Measurements from ENCODE around the gene RIC1. TPM values are rescaled to one million over a fixed set of nuclear protein-coding genes. Genes with fewer than 3 reads are reported as not detected.
"Not testable (repeated sequence)": the region's sequence is repeated elsewhere in the genome, so short reads cannot be mapped to it uniquely, and the experiment has no call there.

Gene RIC1
- total RNA-seq, 8 experiments from 2014 or later: 11.3 to 51.7 (median 20.2) TPM

- no peak for ATAC-seq (replicated peaks in 6 of 8)
- Histone ChIP-seq H3K4me1 (replicated peaks in 1 of 2) (no peaks in the 10 kb centered on the region), H3K4me3 (no peak overlapping the region), H3K27ac (no peak overlapping the region)
- in situ Hi-C loops (cut with MboI; ENCODE audit: low pct_unique_long_range_greater_than_20kb in 2 of 9, low sequenced_read_pairs in 9 of 9, unreplicated experiment in 9 of 9): no loop called here
- WGBS, 10 experiments: 60 to 100% (median 100%) methylated on average over 1 to 2 of the region's 5 CpGs; no CpG with 5 or more reads in 2 of the 10 experiments
Measured at GRCh38 chr9:5789489-5789888, 160.6 kb downstream of the RIC1 start.

DNA sequence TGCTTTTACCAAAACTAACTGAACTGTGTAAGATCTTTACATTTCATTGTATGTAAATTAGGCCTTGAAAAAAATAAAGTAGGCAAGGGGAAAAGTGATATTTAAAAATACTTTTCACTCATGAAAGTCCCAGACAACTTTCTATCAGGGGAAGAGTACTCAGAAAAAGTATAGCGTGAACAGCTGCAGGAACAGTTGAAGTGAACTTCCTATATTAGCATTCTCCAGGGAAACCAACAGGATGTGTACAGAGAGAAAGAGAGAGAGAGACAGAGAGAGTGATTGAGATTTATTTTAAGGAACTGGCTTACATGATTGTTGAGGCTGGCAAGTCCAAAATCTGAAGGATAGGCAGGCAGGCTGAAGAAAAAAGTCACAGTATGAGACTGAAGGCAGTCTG, 162.0 kb downstream of the RIC1 start:
- H3K4me3 ChIP-seq: no peak overlapping the region
- ATAC-seq (replicated peaks in 6 of 8): no peak
- in situ Hi-C loops (cut with MboI; ENCODE audit: low pct_unique_long_range_greater_than_20kb in 2 of 9, low sequenced_read_pairs in 9 of 9, unreplicated experiment in 9 of 9): no loop called here
- H3K4me1 ChIP-seq (replicated peaks in 1 of 2): no peaks in the 10 kb centered on the region
- WGBS, 10 experiments: 83 to 100% (median 83%) methylated on average over 1 of the region's 1 CpG; no CpG with 5 or more reads in 4 of the 10 experiments
- no peak overlapping the region for H3K27ac ChIP-seq

DNA sequence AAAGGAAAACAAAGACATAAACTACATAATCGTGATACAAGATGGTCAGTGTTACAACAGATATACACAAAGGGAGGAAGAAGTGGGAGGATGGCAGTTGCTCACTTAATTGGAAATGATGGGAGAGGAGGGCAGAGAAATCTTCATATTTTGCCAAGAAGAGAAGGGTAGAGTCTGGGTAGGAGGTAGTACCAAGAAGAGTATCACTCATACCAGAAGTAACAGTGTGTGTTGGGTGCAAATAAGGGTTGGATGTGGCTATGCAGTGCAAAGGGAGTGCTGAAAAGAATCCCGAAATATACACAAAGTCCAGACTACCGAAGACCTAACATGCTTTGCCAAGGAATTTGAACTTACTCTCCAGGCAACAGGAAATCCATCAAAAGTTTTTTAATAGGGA, 163.0 kb downstream of the RIC1 start:
- 81 to 100% (median 94%) methylated on average over 1 to 3 of the region's 3 CpGs; no CpG with 5 or more reads in 1 of the 10 experiments for WGBS, 10 experiments
- no peak for ATAC-seq (replicated peaks in 6 of 8)
- in situ Hi-C loops (cut with MboI; ENCODE audit: low pct_unique_long_range_greater_than_20kb in 2 of 9, low sequenced_read_pairs in 9 of 9, unreplicated experiment in 9 of 9): no loop called here
- no peaks in the 10 kb centered on the region for H3K4me1 ChIP-seq (replicated peaks in 1 of 2)
- H3K4me3 ChIP-seq: no peak overlapping the region
- H3K27ac ChIP-seq: no peak overlapping the region

GRCh38 chr9:5793812-5794211, 164.9 kb downstream of the RIC1 start:
- Histone ChIP-seq H3K27ac (no peak overlapping the region), H3K4me3 (no peak overlapping the region), H3K4me1 (replicated peaks in 1 of 2) (no peaks in the 10 kb centered on the region)
- WGBS, 10 experiments: 67 to 100% (median 100%) methylated on average over 1 of the region's 1 CpG; no CpG with 5 or more reads in 1 of the 10 experiments
- in situ Hi-C loops (cut with MboI; ENCODE audit: low pct_unique_long_range_greater_than_20kb in 2 of 9, low sequenced_read_pairs in 9 of 9, unreplicated experiment in 9 of 9): no loop called here
- ATAC-seq (replicated peaks in 6 of 8): no peak

- ATAC-seq (replicated peaks in 6 of 8): no peak
- in situ Hi-C loops (cut with MboI; ENCODE audit: low pct_unique_long_range_greater_than_20kb in 2 of 9, low sequenced_read_pairs in 9 of 9, unreplicated experiment in 9 of 9): no loop called here
- Histone ChIP-seq H3K27ac (no peak overlapping the region), H3K4me1 (replicated peaks in 1 of 2) (no peaks in the 10 kb centered on the region), H3K4me3 (no peak overlapping the region)
- WGBS, 10 experiments: 73 to 100% (median 92%) methylated on average over 1 to 2 of the region's 2 CpGs; no CpG with 5 or more reads in 3 of the 10 experiments
Measured at GRCh38 chr9:5796298-5796697, 167.4 kb downstream of the RIC1 start.

DNA sequence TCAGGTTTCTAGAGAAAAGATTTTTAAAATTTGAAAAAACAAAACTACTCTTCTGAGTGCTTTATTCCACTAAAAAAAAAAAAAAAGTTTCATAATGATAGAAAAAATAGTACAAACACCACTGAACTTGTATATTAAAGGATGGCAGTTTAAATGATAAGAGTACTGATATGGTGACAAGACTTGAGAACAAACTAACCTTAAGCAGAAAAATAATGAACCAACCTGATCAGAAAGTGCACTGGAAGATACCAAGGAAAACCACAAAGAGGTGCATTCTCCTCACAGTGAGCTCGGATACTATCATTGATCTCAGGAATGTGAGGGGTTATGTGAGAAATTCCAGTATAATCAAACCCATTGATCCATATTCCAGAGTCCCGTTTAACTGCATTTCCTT, 169.7 kb downstream of the RIC1 start:
- H3K4me1 ChIP-seq (replicated peaks in 1 of 2): no peaks in the 10 kb centered on the region
- no peak overlapping the region for H3K4me3 ChIP-seq
- no peak overlapping the region for H3K27ac ChIP-seq
- 42 to 100% (median 64%) methylated on average over 1 to 2 of the region's 2 CpGs; no CpG with 5 or more reads in 2 of the 10 experiments for WGBS, 10 experiments
- ATAC-seq (replicated peaks in 6 of 8): no peak
- in situ Hi-C loops (cut with MboI; ENCODE audit: low pct_unique_long_range_greater_than_20kb in 2 of 9, low sequenced_read_pairs in 9 of 9, unreplicated experiment in 9 of 9): no loop called here

GRCh38 chr9:5799314-5799713, 170.4 kb downstream of the RIC1 start:
- Histone ChIP-seq H3K4me1 (replicated peaks in 1 of 2) (no peaks in the 10 kb centered on the region), H3K27ac (no peak overlapping the region), H3K4me3 (peak overlapping the region in 1 of 5 donors; percentile 23)
- WGBS, 10 experiments: 3 to 100% (median 49%) methylated on average over 1 to 5 of the region's 5 CpGs; no CpG with 5 or more reads in 1 of the 10 experiments
- ATAC-seq (replicated peaks in 6 of 8): peak in 7 of 8 experiments; percentile 31 to 90 (median 78)
- in situ Hi-C loops (cut with MboI; ENCODE audit: low pct_unique_long_range_greater_than_20kb in 2 of 9, low sequenced_read_pairs in 9 of 9, unreplicated experiment in 9 of 9): no loop called here

DNA sequence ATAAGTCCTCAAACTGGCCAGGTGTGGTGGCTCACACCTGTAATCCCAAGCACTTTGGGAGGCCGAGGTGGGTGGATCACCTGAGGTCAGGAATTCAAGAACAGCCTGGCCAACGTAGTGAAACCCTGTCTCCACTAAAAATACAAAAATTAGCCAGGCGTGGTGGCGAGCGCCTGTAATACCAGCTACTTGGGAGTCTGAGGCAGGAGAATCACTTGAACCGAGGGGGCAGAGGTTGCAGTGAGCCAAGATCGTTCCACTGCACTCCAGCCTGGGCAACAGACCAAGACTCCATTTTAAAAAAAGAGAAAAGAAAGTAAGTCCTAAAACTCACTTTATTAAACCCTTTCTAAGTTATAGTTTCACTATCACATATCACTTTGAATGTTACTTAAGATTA, 171.5 kb downstream of the RIC1 start:
- WGBS, 10 experiments: 68 to 100% (median 95%) methylated on average over 1 to 7 of the region's 7 CpGs; no CpG with 5 or more reads in 2 of the 10 experiments
- H3K27ac ChIP-seq; in situ Hi-C loops (cut with MboI; ENCODE audit: low pct_unique_long_range_greater_than_20kb in 2 of 9, low sequenced_read_pairs in 9 of 9, unreplicated experiment in 9 of 9); ATAC-seq (replicated peaks in 6 of 8); H3K4me1 ChIP-seq (replicated peaks in 1 of 2); H3K4me3 ChIP-seq: not testable (repeated sequence)

GRCh38 chr9:5800969-5801738, 172.2 kb downstream of the RIC1 start:
- in situ Hi-C loops (cut with MboI; ENCODE audit: low pct_unique_long_range_greater_than_20kb in 2 of 9, low sequenced_read_pairs in 9 of 9, unreplicated experiment in 9 of 9): no loop called here
- ATAC-seq (replicated peaks in 6 of 8): peak in 1 of 8 experiments; percentile 21
- no peak overlapping the region for H3K4me3 ChIP-seq
- WGBS, 10 experiments: 81 to 100% (median 94%) methylated on average over 1 to 4 of the region's 4 CpGs; no CpG with 5 or more reads in 1 of the 10 experiments
- no peak overlapping the region for H3K27ac ChIP-seq
- no peaks in the 10 kb centered on the region for H3K4me1 ChIP-seq (replicated peaks in 1 of 2)

- no peak for ATAC-seq (replicated peaks in 6 of 8)
- Histone ChIP-seq H3K27ac (no peak overlapping the region), H3K4me1 (replicated peaks in 1 of 2) (no peaks in the 10 kb centered on the region), H3K4me3 (no peak overlapping the region)
- 80 to 100% (median 89%) methylated on average over 2 to 3 of the region's 3 CpGs; no CpG with 5 or more reads in 5 of the 10 experiments for WGBS, 10 experiments
- in situ Hi-C loops (cut with MboI; ENCODE audit: low pct_unique_long_range_greater_than_20kb in 2 of 9, low sequenced_read_pairs in 9 of 9, unreplicated experiment in 9 of 9): no loop called here
Measured at GRCh38 chr9:5801739-5802113, 172.8 kb downstream of the RIC1 start.

GRCh38 chr9:5805478-5805877, 176.6 kb downstream of the RIC1 start:
- WGBS, 10 experiments: 92 to 100% (median 100%) methylated on average over 1 to 3 of the region's 3 CpGs
- in situ Hi-C loops (cut with MboI; ENCODE audit: low pct_unique_long_range_greater_than_20kb in 2 of 9, low sequenced_read_pairs in 9 of 9, unreplicated experiment in 9 of 9): no loop called here
- no peak for ATAC-seq (replicated peaks in 6 of 8)
- Histone ChIP-seq H3K4me3 (no peak overlapping the region), H3K4me1 (replicated peaks in 1 of 2) (no peaks in the 10 kb centered on the region), H3K27ac (no peak overlapping the region)

DNA sequence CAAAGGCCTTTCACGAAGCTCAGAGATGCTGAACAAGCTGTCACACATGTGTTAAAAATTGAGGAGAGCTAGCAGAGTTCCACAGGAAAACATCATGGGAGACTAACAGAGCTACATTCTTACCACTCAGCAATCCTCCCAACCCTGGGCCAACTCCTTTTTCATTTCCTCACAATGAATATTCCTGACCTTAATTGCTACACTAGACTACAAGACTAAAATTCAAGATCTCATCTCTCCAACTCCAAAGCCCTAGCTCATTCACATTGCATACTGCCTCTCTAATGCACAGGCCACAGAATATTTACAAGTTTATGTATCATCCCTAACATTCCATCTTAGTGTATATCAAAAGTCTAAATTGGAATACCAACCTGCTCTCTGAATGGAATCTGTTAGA, 182.8 kb downstream of the RIC1 start:
- 20 to 100% (median 91%) methylated on average over 1 of the region's 1 CpG; no CpG with 5 or more reads in 4 of the 10 experiments for WGBS, 10 experiments
- in situ Hi-C loops (cut with MboI; ENCODE audit: low pct_unique_long_range_greater_than_20kb in 2 of 9, low sequenced_read_pairs in 9 of 9, unreplicated experiment in 9 of 9): no loop called here
- H3K27ac ChIP-seq: no peak overlapping the region
- no peaks in the 10 kb centered on the region for H3K4me1 ChIP-seq (replicated peaks in 1 of 2)
- no peak overlapping the region for H3K4me3 ChIP-seq
- peak in 3 of 8 experiments; percentile 57 to 90 (median 74) for ATAC-seq (replicated peaks in 6 of 8)

DNA sequence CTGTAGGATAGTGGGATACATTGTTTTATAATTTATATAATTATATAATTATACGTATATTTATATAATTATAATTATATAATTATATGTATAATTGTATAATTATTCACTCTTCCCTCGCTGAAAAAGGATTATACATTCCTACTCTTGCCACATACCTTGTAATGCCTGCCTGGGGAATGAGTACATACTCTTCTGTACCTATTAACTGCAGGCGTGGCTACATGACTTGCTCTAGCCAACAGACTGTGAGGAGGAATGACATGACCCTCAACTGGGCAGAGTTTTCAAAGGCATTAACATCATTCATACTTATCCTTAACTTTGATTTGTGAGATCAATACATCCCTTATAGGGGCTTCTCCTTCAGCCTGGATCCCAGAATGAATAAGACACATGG, 184.9 kb downstream of the RIC1 start:
- no peak overlapping the region for H3K4me3 ChIP-seq
- H3K27ac ChIP-seq: no peak overlapping the region
- no peak for ATAC-seq (replicated peaks in 6 of 8)
- in situ Hi-C loops (cut with MboI; ENCODE audit: low pct_unique_long_range_greater_than_20kb in 2 of 9, low sequenced_read_pairs in 9 of 9, unreplicated experiment in 9 of 9): no loop called here
- WGBS, 10 experiments: 69 to 100% (median 85%) methylated on average over 1 to 3 of the region's 3 CpGs; no CpG with 5 or more reads in 2 of the 10 experiments
- no peaks in the 10 kb centered on the region for H3K4me1 ChIP-seq (replicated peaks in 1 of 2)

DNA sequence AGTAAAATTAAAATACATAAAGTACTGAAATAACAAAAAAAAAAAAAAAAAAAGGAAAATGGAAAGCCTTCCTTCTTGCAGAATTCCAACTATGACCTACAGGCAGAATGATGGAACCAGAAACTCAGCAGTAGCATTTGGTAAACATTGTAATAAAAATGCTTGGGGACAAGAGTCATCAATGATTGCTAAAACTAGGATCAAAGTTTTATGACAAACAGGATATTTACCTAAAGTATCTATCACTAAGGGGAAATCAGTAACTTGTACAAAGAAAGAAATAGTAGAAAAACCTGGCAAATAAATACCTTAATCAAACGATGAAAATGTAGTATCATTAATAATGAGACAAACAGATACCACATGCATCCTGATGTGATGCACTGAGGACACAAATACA, 186.6 kb downstream of the RIC1 start:
- in situ Hi-C loops (cut with MboI; ENCODE audit: low pct_unique_long_range_greater_than_20kb in 2 of 9, low sequenced_read_pairs in 9 of 9, unreplicated experiment in 9 of 9): no loop called here
- no peak for ATAC-seq (replicated peaks in 6 of 8)
- no peak overlapping the region for H3K4me3 ChIP-seq
- 46 to 100% (median 100%) methylated on average over 1 of the region's 1 CpG; no CpG with 5 or more reads in 3 of the 10 experiments for WGBS, 10 experiments
- no peak overlapping the region for H3K27ac ChIP-seq
- no peaks in the 10 kb centered on the region for H3K4me1 ChIP-seq (replicated peaks in 1 of 2)

Data from motor neuron (in vitro differentiated cells).